ENCODE data around the gene HAGH.

- TF ChIP-seq CTCF (IDR thresholded peaks at IDR 0.05; ENCODE audit: insufficient read depth, low read depth, low read length) (no peak), EZH2 (IDR thresholded peaks at IDR 0.05; ENCODE audit: insufficient read depth, low read length) (no peak)
Measured at GRCh38 chr16:1792836-1793577, 33.6 kb downstream of the HAGH start.
